ENCODE results near the gene PLXNA4. TPM values are rescaled to one million over a fixed set of nuclear protein-coding genes. Genes with fewer than 3 reads are reported as not detected.

Gene PLXNA4
- total RNA-seq, 2 donors from 2014 or later = 2.1 to 8.2 TPM

DNA sequence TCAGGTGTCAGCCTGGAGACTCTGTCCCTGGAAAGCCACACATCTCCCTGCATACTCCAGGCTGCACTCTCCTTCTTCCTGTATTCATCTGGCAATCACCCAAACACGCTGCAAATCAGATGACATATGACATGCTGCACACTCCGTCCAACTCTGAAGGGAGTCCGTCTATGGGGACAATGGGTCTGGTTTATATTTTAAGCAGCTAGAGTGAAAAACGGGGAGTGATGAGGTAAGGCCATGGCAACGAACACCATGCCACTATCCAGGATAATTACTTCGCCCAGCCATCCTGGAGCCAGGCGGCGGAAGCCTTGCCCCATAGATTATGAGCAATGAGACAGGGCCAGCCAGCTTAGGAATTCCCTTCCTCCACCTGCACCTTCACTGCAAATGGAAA is 140.1 kb downstream of the PLXNA4 start:
- H3K4me1 ChIP-seq = no peaks in the 10 kb centered on the region
- ATAC-seq (no peak), DNase-seq (peak in 1 of 4 donors; percentile 15)
- no peak overlapping the region for H3K27ac ChIP-seq
- intact Hi-C loops (cut with DNase I) = no loop called here
- no peaks in the 10 kb centered on the region for H3K9me3 ChIP-seq
- no peak overlapping the region for H3K4me3 ChIP-seq
- H3K27me3 ChIP-seq = no peaks in the 10 kb centered on the region
- TF ChIP-seq POLR2A (IDR thresholded peaks at IDR 0.05) = no peak
- TF ChIP-seq, protein P1, sequence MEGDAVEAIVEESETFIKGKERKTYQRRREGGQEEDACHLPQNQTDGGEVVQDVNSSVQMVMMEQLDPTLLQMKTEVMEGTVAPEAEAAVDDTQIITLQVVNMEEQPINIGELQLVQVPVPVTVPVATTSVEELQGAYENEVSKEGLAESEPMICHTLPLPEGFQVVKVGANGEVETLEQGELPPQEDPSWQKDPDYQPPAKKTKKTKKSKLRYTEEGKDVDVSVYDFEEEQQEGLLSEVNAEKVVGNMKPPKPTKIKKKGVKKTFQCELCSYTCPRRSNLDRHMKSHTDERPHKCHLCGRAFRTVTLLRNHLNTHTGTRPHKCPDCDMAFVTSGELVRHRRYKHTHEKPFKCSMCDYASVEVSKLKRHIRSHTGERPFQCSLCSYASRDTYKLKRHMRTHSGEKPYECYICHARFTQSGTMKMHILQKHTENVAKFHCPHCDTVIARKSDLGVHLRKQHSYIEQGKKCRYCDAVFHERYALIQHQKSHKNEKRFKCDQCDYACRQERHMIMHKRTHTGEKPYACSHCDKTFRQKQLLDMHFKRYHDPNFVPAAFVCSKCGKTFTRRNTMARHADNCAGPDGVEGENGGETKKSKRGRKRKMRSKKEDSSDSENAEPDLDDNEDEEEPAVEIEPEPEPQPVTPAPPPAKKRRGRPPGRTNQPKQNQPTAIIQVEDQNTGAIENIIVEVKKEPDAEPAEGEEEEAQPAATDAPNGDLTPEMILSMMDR (IDR thresholded peaks at IDR 0.05) = no peak
- H3K36me3 ChIP-seq (replicated peaks in 1 of 2; ENCODE audit: insufficient read depth in 1 of 2, low read depth in 2 of 2) = no peaks in the 10 kb centered on the region
- 39 to 46% methylated on average over 8 of the region's 8 CpGs for WGBS, 2 donors

DNA sequence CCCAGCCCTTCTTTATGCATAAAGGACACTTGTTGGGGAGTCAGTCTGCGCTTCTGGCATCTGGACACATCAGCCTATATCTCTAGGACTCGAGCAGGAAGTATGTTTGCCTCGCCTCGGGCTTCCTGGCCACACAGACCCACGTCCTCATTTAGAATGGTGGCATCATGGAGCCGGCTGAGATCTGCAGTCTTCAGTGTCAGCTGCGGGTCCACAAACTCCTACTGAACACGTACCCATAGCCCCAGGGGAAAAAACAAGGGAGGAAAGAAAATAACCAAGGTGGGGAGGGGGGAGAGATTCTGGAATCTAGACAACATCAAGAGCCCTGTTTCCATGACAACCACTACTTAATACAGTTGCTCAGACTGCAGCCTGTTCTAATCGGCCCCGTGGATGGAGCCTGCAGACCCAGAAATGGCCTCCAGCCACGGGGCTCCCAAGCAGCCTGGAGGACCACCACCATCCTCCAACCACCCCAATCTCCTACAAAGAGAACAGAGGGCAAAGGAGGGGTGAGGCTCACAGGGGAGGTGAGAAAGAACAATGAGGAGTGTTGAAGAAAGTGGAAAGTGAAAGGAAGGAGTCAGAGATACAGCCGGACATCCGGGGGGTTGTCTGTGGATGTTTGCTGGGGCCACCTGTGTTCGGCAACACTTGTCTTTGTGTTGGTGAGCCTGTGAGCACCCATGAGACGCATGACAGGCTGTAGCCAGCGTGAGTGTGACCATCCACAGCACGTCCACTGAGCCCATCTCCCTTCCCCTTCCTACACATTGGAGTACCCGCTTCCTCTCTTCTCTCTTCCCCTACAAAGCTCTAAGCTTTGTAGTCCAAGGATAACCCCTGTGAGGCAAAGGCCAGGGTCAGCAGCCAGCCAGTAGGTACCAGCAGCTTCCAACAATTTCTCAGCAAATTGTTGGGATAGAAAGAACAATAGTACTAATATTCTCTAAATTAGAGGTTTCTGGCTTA is 141.0 kb downstream of the PLXNA4 start:
- no peak for ATAC-seq
- Histone ChIP-seq H3K4me3 (no peak overlapping the region), H3K36me3 (replicated peaks in 1 of 2; ENCODE audit: insufficient read depth in 1 of 2, low read depth in 2 of 2) (no peaks in the 10 kb centered on the region), H3K9me3 (no peaks in the 10 kb centered on the region), H3K27ac (no peak overlapping the region), H3K27me3 (no peaks in the 10 kb centered on the region), H3K4me1 (no peaks in the 10 kb centered on the region)
- DNase-seq = no peak
- WGBS, 2 donors = 55 to 59% methylated on average over 18 of the region's 18 CpGs
- intact Hi-C loops (cut with DNase I) = no loop called here
- TF ChIP-seq POLR2A (IDR thresholded peaks at IDR 0.05) = no peak

DNA sequence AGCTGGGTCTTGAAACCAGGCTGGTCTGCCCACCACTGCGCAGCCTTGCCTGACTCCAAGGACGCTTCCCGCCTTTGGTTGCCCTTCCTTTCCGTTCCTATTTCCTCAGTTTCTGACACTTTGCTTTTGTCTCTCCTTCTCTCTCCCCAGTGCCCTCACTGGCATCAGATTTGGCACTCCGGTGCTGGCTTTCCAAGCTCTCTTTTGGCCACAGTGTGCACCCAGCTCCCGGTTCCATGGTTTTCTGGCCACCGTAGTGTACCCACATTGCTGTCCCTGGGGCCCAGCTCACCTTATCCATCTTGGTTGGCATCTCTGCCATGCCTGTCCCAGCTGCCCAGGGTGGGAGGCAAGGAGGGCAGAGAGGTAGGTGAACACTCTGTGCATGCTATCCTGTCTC is 142.2 kb downstream of the PLXNA4 start:
- Histone ChIP-seq H3K36me3 (replicated peaks in 1 of 2; ENCODE audit: insufficient read depth in 1 of 2, low read depth in 2 of 2) (no peaks in the 10 kb centered on the region), H3K27ac (no peak overlapping the region), H3K4me3 (no peak overlapping the region), H3K4me1 (no peaks in the 10 kb centered on the region), H3K27me3 (no peaks in the 10 kb centered on the region), H3K9me3 (no peaks in the 10 kb centered on the region)
- DNase-seq (no peak), ATAC-seq (no peak)
- intact Hi-C loops (cut with DNase I) = no loop called here
- TF ChIP-seq, protein P1 (IDR thresholded peaks at IDR 0.05) = no peak
- no peak for TF ChIP-seq POLR2A (IDR thresholded peaks at IDR 0.05)
- WGBS, 2 donors = 83 to 84% methylated on average over 7 of the region's 7 CpGs

DNA sequence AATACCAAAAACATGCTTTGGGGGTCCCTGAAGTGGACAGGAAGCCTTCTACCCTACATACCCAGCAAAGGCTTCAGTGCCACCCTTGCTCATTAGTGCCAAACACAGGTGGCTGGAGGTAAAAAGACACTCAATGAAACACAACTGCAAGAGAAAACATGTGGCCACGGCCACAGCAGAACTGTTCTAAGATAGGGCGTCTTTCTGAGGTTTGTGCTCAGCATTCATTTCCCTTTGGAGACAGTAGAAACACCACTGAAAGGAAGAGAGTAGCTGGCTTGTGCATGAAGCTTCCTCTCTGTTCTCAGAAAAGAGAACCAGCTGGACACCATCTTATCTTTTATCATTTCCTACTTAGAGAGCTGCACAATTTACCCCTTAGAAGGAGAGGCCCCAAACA is 143.0 kb downstream of the PLXNA4 start:
- no peaks in the 10 kb centered on the region for H3K36me3 ChIP-seq (replicated peaks in 1 of 2; ENCODE audit: insufficient read depth in 1 of 2, low read depth in 2 of 2)
- intact Hi-C loops (cut with DNase I) = no loop called here
- no peak for DNase-seq
- no peaks in the 10 kb centered on the region for H3K27me3 ChIP-seq
- no peaks in the 10 kb centered on the region for H3K4me1 ChIP-seq
- no peak overlapping the region for H3K27ac ChIP-seq
- 67 to 75% methylated on average over 2 of the region's 2 CpGs for WGBS, 2 donors
- ATAC-seq = no peak
- H3K4me3 ChIP-seq = no peak overlapping the region
- H3K9me3 ChIP-seq = no peaks in the 10 kb centered on the region
- TF ChIP-seq POLR2A (IDR thresholded peaks at IDR 0.05) = no peak

DNA sequence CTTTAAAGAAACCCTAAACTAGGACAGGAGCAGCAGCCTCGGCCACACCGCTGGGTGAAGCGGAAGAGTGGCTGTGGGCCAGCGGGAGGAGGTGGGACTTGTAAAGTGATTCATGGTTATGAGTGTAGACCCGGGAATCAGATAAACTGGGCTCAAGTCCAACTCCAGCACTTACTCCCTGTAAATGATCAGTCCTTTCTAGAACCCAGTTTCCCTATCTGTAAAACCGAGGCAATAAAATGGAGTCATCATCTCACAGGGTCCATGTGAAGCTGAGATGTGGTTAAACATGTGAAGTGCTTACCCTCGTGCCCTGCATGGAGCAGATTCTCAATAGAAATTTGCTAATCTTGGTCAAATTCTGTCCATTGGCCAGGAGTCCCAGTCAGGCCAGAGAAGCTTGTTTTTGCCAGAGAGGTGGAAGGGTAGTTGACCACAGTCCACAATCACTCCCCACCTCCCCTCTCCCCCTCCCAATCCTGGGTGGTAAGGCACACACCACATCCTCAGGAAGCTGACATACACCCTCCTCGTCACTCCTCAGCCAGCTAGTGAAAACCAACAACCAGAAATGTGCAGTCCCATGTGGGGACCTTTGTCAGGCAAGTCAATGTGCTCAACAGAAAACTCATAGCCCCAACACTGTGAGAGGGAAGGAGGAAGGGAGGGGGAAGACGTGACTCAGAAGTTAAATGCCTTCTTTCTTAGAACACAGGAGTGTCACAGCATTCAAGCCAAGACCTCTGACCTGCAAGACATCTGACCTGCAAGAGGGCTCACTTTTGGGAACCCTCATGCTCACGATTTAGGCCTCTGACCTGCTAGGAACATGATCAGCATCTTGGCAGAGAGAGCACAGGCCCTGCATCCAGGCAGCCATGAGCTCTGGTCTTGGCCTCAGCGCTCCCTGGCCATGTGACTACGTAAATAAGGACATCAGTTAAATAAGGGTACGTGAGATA is 145.1 kb downstream of the PLXNA4 start:
- peak in 1 of 4 donors; percentile 43 for DNase-seq
- no peaks in the 10 kb centered on the region for H3K9me3 ChIP-seq
- 62 to 71% methylated on average over 13 of the region's 13 CpGs for WGBS, 2 donors
- H3K4me1 ChIP-seq = no peaks in the 10 kb centered on the region
- no peak overlapping the region for H3K27ac ChIP-seq
- H3K36me3 ChIP-seq (replicated peaks in 1 of 2; ENCODE audit: insufficient read depth in 1 of 2, low read depth in 2 of 2) = no peaks in the 10 kb centered on the region
- TF ChIP-seq, protein P1 (IDR thresholded peaks at IDR 0.05) = no peak
- no peak for TF ChIP-seq POLR2A (IDR thresholded peaks at IDR 0.05)
- peak; percentile 21 for ATAC-seq
- no peaks in the 10 kb centered on the region for H3K27me3 ChIP-seq
- no peak overlapping the region for H3K4me3 ChIP-seq
- intact Hi-C loops (cut with DNase I) = no loop called here

Data from body of pancreas (tissue), 4 donors.